PC-9 (cell line): Measurements from ENCODE around the gene ZRANB2. TPM values are rescaled to one million over a fixed set of nuclear protein-coding genes. Genes with fewer than 3 reads are reported as not detected.

Source experiments
- BruUV-seq: library from RNA; stranded (reverse); fragments of 400-500 nt; replicated peaks from 2 replicates; lab custom pipeline; 2021; lab: Mats Ljungman, UMichigan
- CTCF ChIA-PET: fragments of 300-600 bp; sonication (Branson Sonifier 250); formaldehyde crosslinking; loops from one replicate; lab custom pipeline; 2022; ENCODE audit warnings: antibody characterized with exemption; lab: Charles Lee
- POLR2A ChIA-PET: fragments of 300-600 bp; sonication (Branson Sonifier 250); formaldehyde crosslinking; loops from one replicate; lab custom pipeline; 2022; ENCODE audit warnings: antibody characterized with exemption; ENCODE audit not compliant: unreplicated experiment; lab: Charles Lee
- DNase-seq, 2 experiments: peaks; one replicate each; pipeline versions ENCODE4 v3.0.0 to v3.0.0-alpha.2; 2015 to 2022; ENCODE audit warnings: mixed read lengths in 1 of 2
- H2AFZ ChIP-seq: fragments of 200-600 bp; sonication (generic); 2 replicates; pipeline ENCODE4 v1.8.1; 2017; ENCODE audit warnings: antibody characterized with exemption
- H3F3A ChIP-seq: fragments of 200-600 bp; sonication (generic); 2 replicates; pipeline ENCODE4 v1.8.1; 2017; ENCODE audit warnings: antibody characterized with exemption, mild to moderate bottlenecking, low read depth; ENCODE audit not compliant: insufficient read depth
- H3K27ac ChIP-seq: fragments of 200-600 bp; sonication (generic); 2 replicates; pipeline ENCODE4 v1.6.1; 2016; ENCODE audit warnings: mixed run types
- H3K27me3 ChIP-seq: fragments of 200-600 bp; sonication (generic); 2 replicates; pipeline ENCODE4 v1.6.1; 2016; ENCODE audit warnings: low read depth, mixed run types; ENCODE audit not compliant: insufficient read depth
- H3K36me3 ChIP-seq: fragments of 200-600 bp; sonication (generic); 2 replicates; pipeline ENCODE4 v1.6.1; 2016; ENCODE audit warnings: low read depth, mixed run types
- H3K4me1 ChIP-seq: fragments of 200-600 bp; sonication (generic); replicated peaks from 2 replicates; pipeline ENCODE4 v1.6.1; 2016; ENCODE audit warnings: mixed run types; ENCODE audit not compliant: insufficient read depth
- H3K4me2 ChIP-seq: fragments of 200-600 bp; sonication (generic); 2 replicates; pipeline ENCODE4 v1.6.1; 2017; ENCODE audit warnings: mixed run types
- H3K4me3 ChIP-seq: fragments of 200-600 bp; sonication (generic); 2 replicates; pipeline ENCODE4 v1.6.1; 2016; ENCODE audit warnings: mixed run types
- H3K79me2 ChIP-seq: fragments of 200-600 bp; sonication (generic); 2 replicates; pipeline ENCODE4 v1.6.1; 2017; ENCODE audit warnings: low read depth, mixed run types
- H3K9me2 ChIP-seq: fragments of 200-600 bp; sonication (generic); 2 replicates; pipeline ENCODE4 v1.8.1; 2017; ENCODE audit warnings: mild to moderate bottlenecking; ENCODE audit not compliant: insufficient read depth
- H3K9me3 ChIP-seq: fragments of 200-600 bp; sonication (generic); 2 replicates; pipeline ENCODE4 v1.8.1; 2016; ENCODE audit warnings: low read depth; ENCODE audit not compliant: insufficient read depth
- H4K20me1 ChIP-seq: fragments of 200-600 bp; sonication (generic); 2 replicates; pipeline ENCODE4 v1.8.1; 2017; ENCODE audit not compliant: insufficient read depth
- EZH2 ChIP-seq: fragments of 200-600 bp; sonication (generic); IDR thresholded peaks from 2 replicates; pipeline ENCODE4 v1.8.0; 2017; ENCODE audit warnings: antibody characterized with exemption, low read depth
- intact Hi-C: fragments of 100-400 bp; cut with micrococcal nuclease; formaldehyde crosslinking; loops from one replicate; pipeline ENCODE4 v1.10.0; 2022; ENCODE audit not compliant: unreplicated experiment
- total RNA-seq: library from RNA; stranded (reverse); gene quantifications from 2 replicates; pipeline ENCODE4 v1.2.3, GENCODE V29; 2021
- TF ChIP-seq, protein P1 (sequence below): fragments of 200-600 bp; sonication (generic); conservative IDR thresholded peaks from 2 replicates; pipeline ENCODE4 v1.6.1; 2017; ENCODE audit warnings: mixed run types, antibody characterized with exemption, mild to moderate bottlenecking, moderate library complexity

ZRANB2 gene
- total RNA-seq, 1 experiment from 2014 or later = 79.6 TPM

DNA sequence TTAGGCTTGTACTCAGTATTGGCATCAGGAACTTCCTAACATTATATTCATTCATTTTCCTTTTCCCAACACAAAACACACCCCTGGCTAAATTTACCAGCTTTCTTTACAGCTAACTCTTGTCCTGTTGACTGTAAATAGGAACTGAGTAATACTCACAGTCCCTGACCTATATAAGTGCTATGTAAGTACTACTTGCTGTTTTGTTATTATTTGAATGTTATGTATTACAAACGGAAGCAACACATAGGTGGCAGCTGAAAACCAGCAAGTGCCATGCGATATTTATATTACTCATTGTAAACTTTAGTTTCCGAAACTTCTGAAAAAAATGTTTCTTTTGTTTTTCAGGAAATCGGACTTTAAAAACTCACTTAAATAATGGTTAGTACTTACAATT, 54.7 kb downstream of the ZRANB2 start:
- Histone ChIP-seq H3K36me3 (no peaks in the 10 kb centered on the region), H2AFZ (no peak overlapping the region), H3K9me3 (no peaks in the 10 kb centered on the region), H3F3A (no peaks in the 10 kb centered on the region), H3K4me3 (no peak overlapping the region), H3K79me2 (no peaks in the 10 kb centered on the region), H4K20me1 (no peaks in the 10 kb centered on the region), H3K4me1 (no peaks in the 10 kb centered on the region), H3K27ac (no peak overlapping the region), H3K9me2 (no peaks in the 10 kb centered on the region), H3K27me3 (no peaks in the 10 kb centered on the region), H3K4me2 (no peak overlapping the region)
- no peak for DNase-seq
- CTCF ChIA-PET = no interaction called here
- no TSS peak for BruUV-seq
- no peak for TF ChIP-seq EZH2
- TF ChIP-seq, protein P1, sequence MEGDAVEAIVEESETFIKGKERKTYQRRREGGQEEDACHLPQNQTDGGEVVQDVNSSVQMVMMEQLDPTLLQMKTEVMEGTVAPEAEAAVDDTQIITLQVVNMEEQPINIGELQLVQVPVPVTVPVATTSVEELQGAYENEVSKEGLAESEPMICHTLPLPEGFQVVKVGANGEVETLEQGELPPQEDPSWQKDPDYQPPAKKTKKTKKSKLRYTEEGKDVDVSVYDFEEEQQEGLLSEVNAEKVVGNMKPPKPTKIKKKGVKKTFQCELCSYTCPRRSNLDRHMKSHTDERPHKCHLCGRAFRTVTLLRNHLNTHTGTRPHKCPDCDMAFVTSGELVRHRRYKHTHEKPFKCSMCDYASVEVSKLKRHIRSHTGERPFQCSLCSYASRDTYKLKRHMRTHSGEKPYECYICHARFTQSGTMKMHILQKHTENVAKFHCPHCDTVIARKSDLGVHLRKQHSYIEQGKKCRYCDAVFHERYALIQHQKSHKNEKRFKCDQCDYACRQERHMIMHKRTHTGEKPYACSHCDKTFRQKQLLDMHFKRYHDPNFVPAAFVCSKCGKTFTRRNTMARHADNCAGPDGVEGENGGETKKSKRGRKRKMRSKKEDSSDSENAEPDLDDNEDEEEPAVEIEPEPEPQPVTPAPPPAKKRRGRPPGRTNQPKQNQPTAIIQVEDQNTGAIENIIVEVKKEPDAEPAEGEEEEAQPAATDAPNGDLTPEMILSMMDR = no peak
- intact Hi-C loops = no loop called here
- POLR2A ChIA-PET = no interaction called here

DNA sequence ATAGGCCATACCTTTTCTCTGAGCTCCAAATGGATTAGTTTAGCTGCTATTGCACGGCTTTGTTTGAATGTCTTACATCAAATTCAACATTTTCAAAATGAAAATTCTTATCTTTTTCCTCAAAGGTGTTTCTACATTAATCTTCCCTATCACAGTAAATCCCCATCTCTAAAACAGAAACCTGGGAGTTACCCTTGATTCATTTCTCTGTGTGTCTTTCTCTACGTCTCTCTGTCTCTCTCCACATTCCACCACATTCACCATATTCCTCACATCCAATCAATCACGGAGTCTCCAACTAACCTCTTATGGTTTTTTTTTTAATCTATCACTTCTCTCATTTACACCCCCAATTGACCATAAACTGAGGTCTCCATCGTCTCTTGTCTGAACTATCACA, 57.3 kb downstream of the ZRANB2 start:
- intact Hi-C loops = no loop called here
- no peaks in the 10 kb centered on the region for H4K20me1 ChIP-seq
- no peaks in the 10 kb centered on the region for H3F3A ChIP-seq
- CTCF ChIA-PET = no interaction called here
- no peak for TF ChIP-seq EZH2
- TF ChIP-seq, protein P1 = no peak
- no peak overlapping the region for H3K4me2 ChIP-seq
- H3K4me1 ChIP-seq = no peaks in the 10 kb centered on the region
- POLR2A ChIA-PET = no interaction called here
- no peak overlapping the region for H2AFZ ChIP-seq
- BruUV-seq = no TSS peak
- H3K9me2 ChIP-seq = no peaks in the 10 kb centered on the region
- no peaks in the 10 kb centered on the region for H3K27me3 ChIP-seq
- no peak overlapping the region for H3K4me3 ChIP-seq
- H3K9me3 ChIP-seq = no peaks in the 10 kb centered on the region
- no peak for DNase-seq
- no peaks in the 10 kb centered on the region for H3K36me3 ChIP-seq
- H3K79me2 ChIP-seq = no peaks in the 10 kb centered on the region
- no peak overlapping the region for H3K27ac ChIP-seq

DNA sequence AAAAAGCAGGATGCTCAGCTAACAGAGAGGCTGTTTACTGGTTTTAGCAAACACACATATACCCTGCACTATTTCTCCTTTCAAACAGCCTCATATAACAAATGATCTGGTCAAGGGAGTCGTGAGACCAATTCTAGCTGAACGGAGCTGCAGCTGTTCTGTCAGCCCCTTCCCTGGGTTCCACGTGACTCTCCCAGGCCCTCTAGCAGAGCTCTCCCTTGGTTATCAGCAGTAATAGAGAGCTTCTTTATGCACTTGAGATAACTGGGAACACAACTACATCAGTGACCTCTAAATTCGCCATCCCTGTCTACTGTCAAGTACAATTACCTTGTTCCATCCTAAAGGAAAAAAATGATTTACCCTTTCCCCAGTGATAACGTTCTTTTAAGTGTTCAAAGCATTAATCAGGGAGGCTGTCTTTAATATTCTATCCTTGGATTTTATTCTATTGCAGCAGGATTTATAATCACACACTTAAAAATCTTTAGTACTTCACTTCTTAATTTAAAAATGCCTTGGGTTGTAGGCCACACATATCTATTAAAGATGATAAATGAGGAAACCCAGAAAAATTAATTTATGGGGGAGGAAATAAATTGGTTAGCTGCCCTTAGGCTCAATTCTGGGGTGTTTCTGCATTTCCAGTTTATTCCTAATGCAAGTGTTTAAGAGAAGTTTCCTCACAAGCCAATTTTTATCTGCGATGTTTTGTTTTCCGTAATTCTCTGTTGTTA, 61.4 kb downstream of the ZRANB2 start:
- POLR2A ChIA-PET = no interaction called here
- no peak for TF ChIP-seq EZH2
- TF ChIP-seq, protein P1 = no peak
- CTCF ChIA-PET = no interaction called here
- intact Hi-C loops = no loop called here
- Histone ChIP-seq H3K9me2 (no peaks in the 10 kb centered on the region), H3F3A (no peaks in the 10 kb centered on the region), H3K27me3 (no peaks in the 10 kb centered on the region), H3K4me3 (no peak overlapping the region), H2AFZ (no peak overlapping the region), H3K4me1 (no peaks in the 10 kb centered on the region), H3K4me2 (no peak overlapping the region), H3K79me2 (no peaks in the 10 kb centered on the region), H4K20me1 (no peaks in the 10 kb centered on the region), H3K36me3 (no peaks in the 10 kb centered on the region), H3K27ac (no peak overlapping the region), H3K9me3 (no peaks in the 10 kb centered on the region)
- no TSS peak for BruUV-seq
- DNase-seq = no peak
